ENCODE measurements around the gene DAAM2.

- TF ChIP-seq POLR2A (IDR thresholded peaks at IDR 0.05), result no peak
- no peak for TF ChIP-seq CTCF (IDR thresholded peaks at IDR 0.05)
- TF ChIP-seq POLR2AphosphoS5 (IDR thresholded peaks at IDR 0.05), result no peak
- no peak for TF ChIP-seq EP300 (IDR thresholded peaks at IDR 0.05)
Measured at GRCh38 chr6:39876111-39876510, 83.9 kb downstream of the DAAM2 start.
